ENCODE measurements around the gene CDK2. TPM values are rescaled to one million over a fixed set of nuclear protein-coding genes. Genes with fewer than 3 reads are reported as not detected.
A peak's percentile ranks its signal among the peaks of the same experiment; 100 is the strongest.

The CDK2 gene
- total and polyA plus RNA-seq, 9 of the 15 experiments (the other 6 are each of a cell fraction or from before 2014, with no cell fraction given), result 17.4 to 213 (median 109) TPM

- peak; percentile 96 for TF ChIP-seq CREM (IDR thresholded peaks at IDR 0.05; ENCODE audit: low read depth)
- TF ChIP-seq AFF4 (CRISPR knock-in tag; IDR thresholded peaks at IDR 0.05), result 0 out of 2 replicates have a peak, but pooled peaks have one; percentile 75
- peak; percentile 90 for TF ChIP-seq HMBOX1 (IDR thresholded peaks at IDR 0.05)
- peak; percentile 91; the same call in 1 of the 2 replicates for TF ChIP-seq MTA3 (IDR thresholded peaks at IDR 0.05; ENCODE audit: borderline replicate concordance)
- no peak; the same call in 1 of the 2 replicates for TF ChIP-seq KAT7 (CRISPR knock-in tag; IDR thresholded peaks at IDR 0.05; ENCODE audit: borderline replicate concordance)
- TF ChIP-seq TBP (optimal IDR thresholded peaks at IDR 0.05; ENCODE audit: low read depth, low read length), result peak; percentile 81
- peak; percentile 99 for TF ChIP-seq FOS (IDR thresholded peaks at IDR 0.05; ENCODE audit: extremely low read depth, insufficient read length)
- TF ChIP-seq POLR2A (conservative IDR thresholded peaks at IDR 0.05), result peak; percentile 90
- TF ChIP-seq TBL1XR1 (IDR thresholded peaks at IDR 0.05; ENCODE audit: low read length in 2 of 2), result peak in 1 of 2 experiments; percentile 57; a peak in 1 of 4 replicates
- TF ChIP-seq FOXM1 (IDR thresholded peaks at IDR 0.05; ENCODE audit: low read depth), result peak; percentile 87
- no peak for TF ChIP-seq FOXM1 (CRISPR knock-in tag; IDR thresholded peaks at IDR 0.05; ENCODE audit: low read depth)
- 0 out of 2 replicates have a peak, but pooled peaks have one; percentile 12 for TF ChIP-seq ZBTB40 (IDR thresholded peaks at IDR 0.05)
- no peak for TF ChIP-seq ZBTB40 (CRISPR knock-in tag; IDR thresholded peaks at IDR 0.05)
- TF ChIP-seq FOXJ2 (tag; IDR thresholded peaks at IDR 0.05), result peak; percentile 62; the same call in 1 of the 2 replicates
- peak; percentile 37 for TF ChIP-seq NFIC (IDR thresholded peaks at IDR 0.05)
These were observed 7.1 kb downstream of the CDK2 start, which contains the start of gene RAB5B (continued) for GRCh38 chr12:55973599-55974307.
